ENCODE results near the gene RHBDL1.

RHBDL1 gene

GRCh38 chr16:660459-661183 is 14.8 kb upstream of the RHBDL1 start (continued):
- peak; percentile 2; the same call in 1 of the 2 replicates for TF ChIP-seq ZBTB10 (tag by site-specific recombination; IDR thresholded peaks at IDR 0.05)
- TF ChIP-seq SP3 (tag by site-specific recombination; IDR thresholded peaks at IDR 0.05) = peak; percentile 80
- 0 out of 2 replicates have a peak, but pooled peaks have one; percentile 9 for TF ChIP-seq ZXDB (tag by site-specific recombination; IDR thresholded peaks at IDR 0.05)
- no peak for TF ChIP-seq ZNF530 (tag by site-specific recombination; IDR thresholded peaks at IDR 0.05; ENCODE audit: low read depth)
- TF ChIP-seq ZNF514 (tag by site-specific recombination; IDR thresholded peaks at IDR 0.05) = no peak
- 0 out of 2 replicates have a peak, but pooled peaks have one; percentile 9 for TF ChIP-seq ZNF76 (tag by site-specific recombination; IDR thresholded peaks at IDR 0.05; ENCODE audit: borderline replicate concordance, low read depth)
- TF ChIP-seq SCRT1 (tag by site-specific recombination; IDR thresholded peaks at IDR 0.05; ENCODE audit: borderline replicate concordance) = peak; percentile 74; the same call in 1 of the 2 replicates
- no peak for TF ChIP-seq ZNF501 (tag by site-specific recombination; IDR thresholded peaks at IDR 0.05)
- no peak for TF ChIP-seq ZNF792 (tag by site-specific recombination; IDR thresholded peaks at IDR 0.05)
- TF ChIP-seq GLI4 (tag by site-specific recombination; IDR thresholded peaks at IDR 0.05) = no peak
- peak; percentile 72 for TF ChIP-seq GLIS1 (tag by site-specific recombination; IDR thresholded peaks at IDR 0.05)
- no peak for TF ChIP-seq ZBTB7A (tag by site-specific recombination; IDR thresholded peaks at IDR 0.05; ENCODE audit: low read depth)
- no peak for TF ChIP-seq ZNF626 (tag by site-specific recombination; IDR thresholded peaks at IDR 0.05)
- no peak for TF ChIP-seq ZNF707 (tag by site-specific recombination; IDR thresholded peaks at IDR 0.05)
- TF ChIP-seq ZNF692 (tag by site-specific recombination; IDR thresholded peaks at IDR 0.05) = peak; percentile 62; the same call in 1 of the 2 replicates
- peak; percentile 72 for TF ChIP-seq ZFHX2 (tag by site-specific recombination; conservative IDR thresholded peaks at IDR 0.05)
- TF ChIP-seq ZNF175 (tag by site-specific recombination; IDR thresholded peaks at IDR 0.05) = no peak
- TF ChIP-seq ZNF362 (tag by site-specific recombination; IDR thresholded peaks at IDR 0.05) = no peak
- TF ChIP-seq YY1 (tag by site-specific recombination; IDR thresholded peaks at IDR 0.05) = 0 out of 2 replicates have a peak, but pooled peaks have one; percentile 34
- TF ChIP-seq ZNF341 (tag by site-specific recombination; IDR thresholded peaks at IDR 0.05; ENCODE audit: low read depth) = peak; percentile 37; the same call in 1 of the 2 replicates
- 0 out of 2 replicates have a peak, but pooled peaks have one; percentile 47 for TF ChIP-seq KLF8 (tag by site-specific recombination; IDR thresholded peaks at IDR 0.05)
- TF ChIP-seq ZBTB49 (tag by site-specific recombination; IDR thresholded peaks at IDR 0.05; ENCODE audit: low read depth) = no peak
- TF ChIP-seq ZNF350 (tag by site-specific recombination; IDR thresholded peaks at IDR 0.05) = no peak
- TF ChIP-seq EGR2 (tag by site-specific recombination; IDR thresholded peaks at IDR 0.05; ENCODE audit: low read depth) = 0 out of 2 replicates have a peak, but pooled peaks have one; percentile 53
- peak; percentile 53; the same call in 1 of the 2 replicates for TF ChIP-seq ZIC2 (tag by site-specific recombination; IDR thresholded peaks at IDR 0.05)
- peak; percentile 59 for TF ChIP-seq IKZF3 (tag by site-specific recombination; IDR thresholded peaks at IDR 0.05)
- no peak for TF ChIP-seq PRDM1 (tag by site-specific recombination; IDR thresholded peaks at IDR 0.05)
- TF ChIP-seq ZBTB8A (tag by site-specific recombination; IDR thresholded peaks at IDR 0.05) = peak; percentile 80
- TF ChIP-seq ZNF660 (tag by site-specific recombination; IDR thresholded peaks at IDR 0.05) = 0 out of 2 replicates have a peak, but pooled peaks have one; percentile 39
- TF ChIP-seq ZFP41 (tag by site-specific recombination; IDR thresholded peaks at IDR 0.05; ENCODE audit: borderline replicate concordance) = no peak
- no peak for TF ChIP-seq ZNF391 (tag by site-specific recombination; IDR thresholded peaks at IDR 0.05; ENCODE audit: borderline replicate concordance, low read depth)
- no peak; the same call in 1 of the 2 replicates for TF ChIP-seq BCL11B (tag by site-specific recombination; IDR thresholded peaks at IDR 0.05; ENCODE audit: low read depth)
- TF ChIP-seq SCRT2 (tag by site-specific recombination; IDR thresholded peaks at IDR 0.05) = peak; percentile 78
- TF ChIP-seq ZNF19 (tag by site-specific recombination; IDR thresholded peaks at IDR 0.05; ENCODE audit: low read depth) = no peak
